Dermis microvascular lymphatic vessel endothelial cell (primary cell): ENCODE measurements around the gene NDUFC2. TPM values are rescaled to one million over a fixed set of nuclear protein-coding genes. Genes with fewer than 3 reads are reported as not detected.
"Not testable (repeated sequence)": the region's sequence is repeated elsewhere in the genome, so short reads cannot be mapped to it uniquely, and the experiment has no call there.

ENCODE experiments used
- DNase-seq, 2 donors: peaks; one replicate each; pipeline versions ENCODE4 v3.0.0 to v3.0.0-alpha.2; 2010; ENCODE audit warnings: low read depth in 2 of 2
- total RNA-seq: library from RNA; depleted of rRNA; stranded (reverse); fragments of >200 nt; gene quantifications from 2 replicates; pipeline ENCODE4 v1.2.1, GENCODE V29; 2014

The NDUFC2 gene
- total RNA-seq, 1 donor from 2014 or later = 82.0 TPM

- DNase-seq = no peak
Observed at GRCh38 chr11:78080084-78080817, 589 bp upstream of the NDUFC2 start.

GRCh38 chr11:78078218-78079167 is 1.2 kb downstream of the NDUFC2 start:
- no peak for DNase-seq

- DNase-seq = not testable (repeated sequence)
Observed at GRCh38 chr11:78077592-78077991, 2.1 kb downstream of the NDUFC2 start.

- DNase-seq = no peak
Observed at GRCh38 chr11:78076733-78077403, 2.8 kb downstream of the NDUFC2 start.

- DNase-seq = no peak
Observed at GRCh38 chr11:78074756-78075155, 4.9 kb downstream of the NDUFC2 start.

- DNase-seq = no peak
Observed at GRCh38 chr11:78072455-78072854, 7.2 kb downstream of the NDUFC2 start.

- no peak for DNase-seq
Observed at GRCh38 chr11:78071717-78072116, 7.9 kb downstream of the NDUFC2 start.

GRCh38 chr11:78070621-78071020 is 9.0 kb downstream of the NDUFC2 start:
- DNase-seq = no peak

GRCh38 chr11:78069465-78069864 is 10.2 kb downstream of the NDUFC2 start:
- peak in 1 of 2 donors; percentile 31 for DNase-seq

- no peak for DNase-seq
Observed at GRCh38 chr11:78067704-78068103, 12.0 kb downstream of the NDUFC2 start.

- no peak for DNase-seq
Observed at GRCh38 chr11:78066471-78066870, 13.2 kb downstream of the NDUFC2 start.

GRCh38 chr11:78065203-78065602 is 14.5 kb downstream of the NDUFC2 start:
- DNase-seq = no peak

GRCh38 chr11:78063440-78064181 is 16.1 kb downstream of the NDUFC2 start, which contains the start of gene THRSP:
TSS of gene THRSP (plus strand) at chr11:78063861. CDS start at chr11:78063882, 21 bp downstream.
- no peak for DNase-seq

GRCh38 chr11:78062671-78063070 is 17.0 kb downstream of the NDUFC2 start:
- DNase-seq = no peak

GRCh38 chr11:78061921-78062311 is 17.7 kb downstream of the NDUFC2 start:
- no peak for DNase-seq

GRCh38 chr11:78061088-78061920 is 18.4 kb downstream of the NDUFC2 start:
- no peak for DNase-seq

GRCh38 chr11:78060533-78060932 is 19.1 kb downstream of the NDUFC2 start:
- no peak for DNase-seq

GRCh38 chr11:78059749-78060328 is 19.8 kb downstream of the NDUFC2 start:
- DNase-seq = not testable (repeated sequence)

- DNase-seq = no peak
Observed at GRCh38 chr11:78057462-78058055, 22.1 kb downstream of the NDUFC2 start.
